Measurements from ENCODE around the gene SCTR. TPM values are rescaled to one million over a fixed set of nuclear protein-coding genes. Genes with fewer than 3 reads are reported as not detected.

Gene SCTR
- total and polyA plus RNA-seq, 2 of the 8 experiments (the other 6 are each of a cell fraction or from before 2014, with no cell fraction given): 0.15 TPM; not detected in 1

DNA sequence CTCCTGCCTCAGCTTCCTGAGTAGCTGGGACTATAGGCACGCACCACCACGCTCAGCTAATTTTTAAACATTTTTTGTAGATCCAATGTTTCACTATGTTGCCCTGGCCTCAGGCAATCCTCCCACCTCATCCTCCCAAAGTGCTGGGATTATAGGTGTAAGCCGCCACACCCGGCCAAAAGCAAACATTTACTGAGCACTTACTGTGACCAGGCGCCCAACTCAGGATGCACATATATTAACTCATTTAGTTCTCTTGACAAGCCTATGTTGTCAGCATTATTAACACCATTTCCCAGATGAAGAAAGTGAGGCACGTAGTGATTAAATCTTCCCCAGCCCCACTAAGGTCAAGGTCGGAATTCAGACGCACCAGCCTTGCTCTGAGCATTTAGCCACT lies 51.5 kb downstream of the SCTR start:
- Histone ChIP-seq H3K79me2 (ENCODE audit: control insufficient read depth in 1 of 2, insufficient read depth in 2 of 2, low read length in 2 of 2) (no peaks in the 10 kb centered on the region), H3K14ac (ENCODE audit: insufficient read length) (no peak overlapping the region), H3K23ac (ENCODE audit: insufficient read length) (no peak overlapping the region), H3K56ac (replicated peaks; ENCODE audit: insufficient read length, low read depth, low read length) (no peak overlapping the region), H4K8ac (ENCODE audit: extremely low read depth, insufficient read depth, low read length) (no peak overlapping the region), H3K23me2 (ENCODE audit: low read depth, low read length) (no peaks in the 10 kb centered on the region), H2BK120ac (replicated peaks; ENCODE audit: low read depth, low read length) (no peak overlapping the region), H2AFZ (ENCODE audit: low read length) (no peak overlapping the region), H3K4me2 (ENCODE audit: insufficient read depth in 1 of 2, low read depth in 2 of 2, low read length in 2 of 2) (no peak overlapping the region), H3K9ac (replicated peaks in 1 of 4; ENCODE audit: extremely low read depth in 1 of 4, low read depth in 3 of 4, low read length in 3 of 4) (no peak overlapping the region), H4K20me1 (replicated peaks in 1 of 2; ENCODE audit: control insufficient read depth in 1 of 2, insufficient read depth in 2 of 2, low read length in 2 of 2) (no peaks in the 10 kb centered on the region), H4K5ac (ENCODE audit: insufficient read length, low read depth, low read length) (no peak overlapping the region), H2AK5ac (ENCODE audit: low read depth, low read length) (no peak overlapping the region), H3K9me3 (ENCODE audit: insufficient read depth in 2 of 2, low read depth in 1 of 2, low read length in 1 of 2) (no peaks in the 10 kb centered on the region), H2BK20ac (ENCODE audit: low read length) (no peak overlapping the region), H3K4ac (replicated peaks; ENCODE audit: insufficient read length, low read depth, low read length) (no peak overlapping the region), H3K27me3 (replicated peaks in 1 of 4; ENCODE audit: control insufficient read depth in 3 of 4, extremely low read depth in 1 of 4, insufficient read depth in 3 of 4, low read length in 3 of 4) (no peaks in the 10 kb centered on the region), H3K4me3 (ENCODE audit: extremely low read depth in 1 of 4, insufficient read depth in 2 of 4, low read depth in 3 of 4, low read length in 4 of 4) (no peak overlapping the region), H3K27ac (ENCODE audit: low read depth, low read length) (no peak overlapping the region), H3K79me1 (ENCODE audit: low read depth, low read length) (no peaks in the 10 kb centered on the region), H2BK12ac (ENCODE audit: low read depth, low read length) (no peak overlapping the region), H3K36me3 (ENCODE audit: control insufficient read depth in 2 of 4, insufficient read depth in 4 of 4, low read length in 3 of 4) (no peaks in the 10 kb centered on the region), H2BK15ac (ENCODE audit: low read length) (no peak overlapping the region), H2BK5ac (ENCODE audit: low read depth, low read length) (no peak overlapping the region), H3K4me1 (replicated peaks in 1 of 4; ENCODE audit: control insufficient read depth in 3 of 4, insufficient read depth in 4 of 4, low read length in 3 of 4) (peaks cover 0 to 18% (median 8%) of the 10 kb centered on the region in 4 experiments), H4K91ac (replicated peaks; ENCODE audit: insufficient read length, low read length) (no peak overlapping the region), H3K18ac (ENCODE audit: extremely low read depth, low read length) (no peak overlapping the region)
- POLR2A ChIA-PET (ENCODE audit: partially characterized antibody): interaction anchor here (1.3 kb wide), 1 partner anchor 45 kb away, joined by 3 read pairs; no protein-coding TSS in a partner anchor
- 92% methylated on average over 8 of the region's 8 CpGs; no CpG with 5 or more reads in 1 of the 2 experiments for WGBS, 2 experiments (ENCODE audit: extremely low coverage in 1 of 2, insufficient coverage in 1 of 2, insufficient read length in 1 of 2, insufficient replicate concordance in 2 of 2, low coverage in 1 of 2, low lambda C conversion rate in 2 of 2, missing lambda C conversion rate in 1 of 2)
- CTCF ChIA-PET (ENCODE audit: partially characterized antibody): interaction anchor here (1.3 to 16.2 kb wide), 4 partner anchors 12 to 66 kb away, joined by 3 to 411 read pairs (median 3); no protein-coding TSS in a partner anchor
- no peak for DNase-seq (ENCODE audit: low read depth in 1 of 2, low spot score in 2 of 2)
- TF ChIP-seq TCF12 (IDR thresholded peaks at IDR 0.05; ENCODE audit: low read depth, low read length): no peak
- TF ChIP-seq KDM4A (IDR thresholded peaks at IDR 0.05; ENCODE audit: low read depth, low read length, severe bottlenecking): no peak
- no peak for TF ChIP-seq SP2 (IDR thresholded peaks at IDR 0.05; ENCODE audit: low read length)
- no peak for TF ChIP-seq FOSL1 (IDR thresholded peaks at IDR 0.05; ENCODE audit: insufficient read depth, low read depth, low read length)
- no peak for TF ChIP-seq JUN (IDR thresholded peaks at IDR 0.05; ENCODE audit: low read depth, low read length)
- TF ChIP-seq, protein P1, sequence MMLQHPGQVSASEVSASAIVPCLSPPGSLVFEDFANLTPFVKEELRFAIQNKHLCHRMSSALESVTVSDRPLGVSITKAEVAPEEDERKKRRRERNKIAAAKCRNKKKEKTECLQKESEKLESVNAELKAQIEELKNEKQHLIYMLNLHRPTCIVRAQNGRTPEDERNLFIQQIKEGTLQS (IDR thresholded peaks at IDR 0.05; ENCODE audit: insufficient read depth, low read depth, low read length): no peak
- TF ChIP-seq RNF2 (IDR thresholded peaks at IDR 0.05; ENCODE audit: borderline replicate concordance, low read depth, low read length, missing control alignments, poor library complexity, severe bottlenecking): no peak
- TF ChIP-seq, protein P2, sequence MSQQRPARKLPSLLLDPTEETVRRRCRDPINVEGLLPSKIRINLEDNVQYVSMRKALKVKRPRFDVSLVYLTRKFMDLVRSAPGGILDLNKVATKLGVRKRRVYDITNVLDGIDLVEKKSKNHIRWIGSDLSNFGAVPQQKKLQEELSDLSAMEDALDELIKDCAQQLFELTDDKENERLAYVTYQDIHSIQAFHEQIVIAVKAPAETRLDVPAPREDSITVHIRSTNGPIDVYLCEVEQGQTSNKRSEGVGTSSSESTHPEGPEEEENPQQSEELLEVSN (IDR thresholded peaks at IDR 0.05): no peak
- no peak for FAIRE-seq

Measured in H1 (cell line).